Measurements from ENCODE around the gene SMIM32.

Gene SMIM32

GRCh38 chr5:136185974-136186665 is 6.8 kb downstream of the SMIM32 start:
- no peak for DNase-seq

GRCh38 chr5:136182618-136183017 is 10.3 kb downstream of the SMIM32 start:
- no peak for DNase-seq

DNA sequence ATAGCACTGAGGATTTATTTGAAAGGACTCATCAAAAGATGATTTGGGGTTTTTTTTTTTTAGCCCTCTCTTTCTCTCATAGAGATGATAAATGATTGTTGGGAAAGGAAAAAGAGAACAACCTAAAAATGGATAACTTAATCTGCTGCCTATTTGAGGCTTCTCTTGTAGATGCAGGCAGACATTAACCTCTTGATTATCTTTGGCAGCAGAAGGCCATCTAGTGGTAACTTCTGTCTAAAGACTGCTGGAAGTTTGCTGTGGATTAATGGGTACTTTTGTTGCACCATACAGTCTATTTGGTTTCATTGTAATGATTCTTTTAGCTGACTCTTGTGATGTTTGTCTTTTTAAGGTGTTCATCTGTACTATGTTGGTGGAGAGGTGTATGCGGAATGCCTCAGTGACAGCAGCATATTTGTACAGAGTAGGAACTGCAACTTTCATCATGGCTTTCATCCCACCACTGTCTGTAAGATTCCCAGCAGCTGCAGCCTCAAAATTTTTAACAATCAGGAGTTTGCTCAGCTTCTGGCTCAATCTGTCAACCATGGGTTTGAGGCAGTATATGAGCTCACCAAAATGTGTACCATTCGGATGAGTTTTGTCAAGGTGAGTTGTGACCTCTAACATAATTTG is 18.8 kb downstream of the SMIM32 start:
- DNase-seq: no peak

GRCh38 chr5:136169218-136169617 is 23.7 kb downstream of the SMIM32 start:
- no peak for DNase-seq

GRCh38 chr5:136166909-136167308 is 26.1 kb downstream of the SMIM32 start:
- no peak for DNase-seq

DNA sequence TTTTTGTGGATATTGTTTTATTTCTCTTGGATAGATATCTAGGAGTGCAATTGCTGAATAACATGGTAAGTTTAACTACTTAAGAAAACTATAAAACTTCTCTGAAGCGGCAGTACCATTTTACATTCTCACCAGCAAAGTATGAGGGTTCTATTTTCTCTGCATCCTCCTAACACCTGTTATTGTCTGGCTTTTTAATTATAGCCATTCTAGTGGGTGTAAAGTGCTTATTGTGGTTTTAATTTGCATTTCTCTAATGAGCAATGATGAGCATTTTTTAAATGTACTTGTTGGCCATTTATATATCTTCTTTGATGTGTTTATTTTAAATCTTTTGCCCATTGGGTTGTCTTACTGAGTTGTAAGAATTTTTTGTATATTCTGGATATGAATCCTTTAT is 28.7 kb downstream of the SMIM32 start:
- DNase-seq: no peak

DNA sequence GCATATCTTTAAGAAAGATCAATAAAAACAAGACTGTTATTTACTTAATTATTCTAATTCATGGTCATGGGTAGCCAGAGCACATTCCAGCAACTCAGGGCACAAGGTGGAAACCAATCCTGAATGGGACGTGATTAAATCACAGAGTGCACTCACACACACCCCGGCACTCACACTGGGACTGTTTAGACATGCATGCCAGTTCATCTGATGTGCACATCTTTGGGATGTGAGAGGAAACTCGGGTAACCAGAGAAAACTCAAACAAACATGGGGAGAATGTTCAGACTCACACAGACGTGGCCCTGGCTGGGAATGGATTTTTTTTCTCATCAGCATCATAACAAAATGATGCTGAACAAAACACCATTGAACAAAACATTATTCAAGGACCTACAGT is 31.0 kb downstream of the SMIM32 start:
- DNase-seq: no peak

GRCh38 chr5:136159457-136159856 is 33.5 kb downstream of the SMIM32 start:
- DNase-seq: no peak

DNA sequence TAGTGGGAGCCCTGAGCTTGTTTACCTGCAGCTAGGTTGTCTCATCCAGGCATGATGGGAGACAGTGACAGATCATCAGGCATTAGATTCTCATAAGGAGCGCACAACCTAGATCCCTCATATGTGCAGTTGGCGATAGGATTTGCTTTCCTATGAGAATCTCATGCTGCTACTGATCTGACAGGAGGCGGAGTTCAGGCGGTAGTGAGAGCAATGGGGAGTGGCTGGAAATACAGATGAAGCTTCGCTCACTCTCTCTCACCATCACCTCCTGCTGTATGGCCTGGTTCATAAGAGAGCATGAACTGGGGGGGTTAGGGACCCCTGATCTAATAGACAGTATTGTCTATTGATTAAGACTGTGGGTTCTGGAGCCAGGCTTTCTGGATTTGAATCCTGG is 35.4 kb downstream of the SMIM32 start:
- no peak for DNase-seq

- no peak for DNase-seq
These were observed 37.2 kb downstream of the SMIM32 start for GRCh38 chr5:136155761-136156160.

GRCh38 chr5:136155078-136155477 is 37.9 kb downstream of the SMIM32 start:
- DNase-seq: no peak

DNA sequence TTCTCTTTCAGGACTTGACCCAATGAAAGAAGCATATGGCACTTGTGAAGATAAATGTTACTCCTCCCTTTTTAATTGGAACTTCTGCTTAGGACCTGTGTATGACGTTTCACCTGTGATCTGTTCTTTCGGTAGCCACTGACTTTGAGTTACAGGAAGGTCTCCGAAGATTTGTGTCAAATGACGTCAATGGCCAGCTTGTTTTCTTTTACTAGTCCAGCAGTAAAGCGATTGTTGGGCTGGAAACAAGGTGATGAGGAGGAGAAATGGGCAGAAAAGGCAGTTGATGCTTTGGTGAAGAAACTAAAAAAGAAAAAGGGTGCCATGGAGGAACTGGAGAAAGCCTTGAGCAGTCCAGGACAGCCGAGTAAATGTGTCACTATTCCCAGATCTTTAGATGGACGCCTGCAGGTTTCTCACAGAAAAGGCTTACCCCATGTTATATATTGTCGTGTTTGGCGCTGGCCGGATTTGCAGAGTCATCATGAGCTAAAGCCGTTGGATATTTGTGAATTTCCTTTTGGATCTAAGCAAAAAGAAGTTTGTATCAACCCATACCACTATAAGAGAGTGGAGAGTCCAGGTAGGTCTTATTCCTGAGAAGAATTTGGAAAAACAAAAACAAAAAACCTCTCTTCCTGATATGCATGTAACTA is 39.3 kb downstream of the SMIM32 start:
- no peak for DNase-seq

DNA sequence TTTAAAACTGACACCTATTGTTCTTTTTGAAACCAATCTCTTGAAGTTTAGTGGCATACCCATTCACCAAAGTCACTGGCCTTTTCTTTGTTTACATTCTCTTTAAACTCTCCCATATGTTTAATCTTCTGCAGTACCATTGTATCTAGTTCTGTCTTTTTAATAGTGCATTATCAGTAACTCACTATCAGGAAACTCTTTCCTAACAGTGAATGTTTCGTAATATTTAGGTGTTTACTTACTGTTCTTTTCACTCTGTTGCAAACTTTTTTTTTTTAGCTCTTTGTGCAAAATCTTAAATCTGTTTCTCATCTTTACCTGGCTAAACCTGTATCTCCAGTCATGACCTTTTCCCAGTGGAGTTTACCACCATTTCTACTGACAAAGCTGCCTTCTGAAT is 43.1 kb downstream of the SMIM32 start:
- no peak for DNase-seq

- no peak for DNase-seq
These were observed 45.3 kb downstream of the SMIM32 start for GRCh38 chr5:136147632-136148031.

DNA sequence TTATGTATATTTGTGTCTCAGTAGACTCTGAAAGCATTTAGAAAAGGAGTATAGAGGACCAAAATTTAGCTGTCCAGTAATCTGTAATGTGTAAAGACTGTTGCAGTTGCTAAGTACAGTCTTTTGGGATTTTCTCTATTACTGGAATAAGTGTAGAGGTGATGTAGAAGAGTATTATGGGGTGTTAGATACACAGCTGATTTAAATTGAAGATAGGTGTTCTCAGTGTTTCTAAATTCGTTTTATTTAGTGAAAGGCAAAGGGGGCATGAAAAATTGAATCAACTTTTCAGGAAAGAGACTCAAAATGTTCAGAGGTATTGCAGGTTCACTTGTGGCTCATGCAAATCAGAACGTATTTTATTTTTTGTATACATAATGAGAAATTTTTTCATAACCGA is 46.8 kb downstream of the SMIM32 start:
- DNase-seq: no peak

GRCh38 chr5:136145030-136145429 is 47.9 kb downstream of the SMIM32 start:
- DNase-seq: no peak

DNA sequence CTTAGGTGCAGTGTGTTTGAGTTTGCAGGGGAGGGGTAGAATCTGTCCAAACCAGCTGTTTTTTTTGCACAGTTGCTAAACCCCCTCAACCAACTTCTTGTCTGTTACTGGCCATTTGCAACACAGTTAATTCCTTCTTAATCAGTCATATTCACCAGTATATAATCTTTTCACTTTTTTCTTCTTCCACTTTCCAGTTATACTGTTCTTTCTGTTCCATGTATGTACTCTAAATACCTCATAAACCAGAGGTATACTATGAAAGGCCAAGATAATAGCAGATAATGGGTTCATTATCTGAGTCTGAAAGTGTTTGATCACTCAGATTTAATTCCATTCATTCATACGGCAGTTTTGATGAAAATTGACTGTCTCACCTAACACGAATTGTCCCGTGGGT is 49.2 kb downstream of the SMIM32 start:
- DNase-seq: no peak

- no peak for DNase-seq
These were observed 49.6 kb downstream of the SMIM32 start for GRCh38 chr5:136143312-136143711.

DNA sequence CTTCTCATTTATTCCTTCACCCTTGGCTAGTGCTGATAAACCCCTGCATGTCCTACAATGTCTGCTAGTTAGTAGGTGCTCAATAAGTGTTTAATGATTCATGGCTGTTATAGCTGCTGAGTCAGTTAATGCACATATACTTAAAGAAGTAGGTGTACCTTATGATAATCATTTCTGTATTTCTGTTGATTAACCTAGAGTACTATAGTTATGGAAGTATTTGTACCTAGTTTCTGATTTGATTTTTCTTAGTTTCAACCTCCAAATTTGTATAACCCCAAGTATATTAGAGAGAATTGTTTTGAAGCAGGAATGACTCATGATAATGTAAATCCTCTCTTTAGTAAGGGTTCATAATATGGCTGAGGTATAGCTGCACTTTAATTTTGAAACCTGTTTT is 51.4 kb downstream of the SMIM32 start:
- no peak for DNase-seq
